GM12864 (cell line): ENCODE measurements around the gene OTC.

Experiments used
- DNase-seq: peaks from one replicate; pipeline ENCODE4 v3.0.0-alpha.2; 2011; ENCODE audit warnings: low read depth
- H3K4me3 ChIP-seq: 2 replicates; pipeline ENCODE4 v1.5.1; 2011; ENCODE audit warnings: mild to moderate bottlenecking, low read depth, low read length, control low read depth
- TF ChIP-seq, protein P1 (sequence below): IDR thresholded peaks from 2 replicates; pipeline ENCODE4 v1.5.1; 2011; ENCODE audit warnings: low read depth, mild to moderate bottlenecking, moderate library complexity, low read length, control low read depth, inconsistent platforms; ENCODE audit errors: missing control alignments

OTC gene

DNA sequence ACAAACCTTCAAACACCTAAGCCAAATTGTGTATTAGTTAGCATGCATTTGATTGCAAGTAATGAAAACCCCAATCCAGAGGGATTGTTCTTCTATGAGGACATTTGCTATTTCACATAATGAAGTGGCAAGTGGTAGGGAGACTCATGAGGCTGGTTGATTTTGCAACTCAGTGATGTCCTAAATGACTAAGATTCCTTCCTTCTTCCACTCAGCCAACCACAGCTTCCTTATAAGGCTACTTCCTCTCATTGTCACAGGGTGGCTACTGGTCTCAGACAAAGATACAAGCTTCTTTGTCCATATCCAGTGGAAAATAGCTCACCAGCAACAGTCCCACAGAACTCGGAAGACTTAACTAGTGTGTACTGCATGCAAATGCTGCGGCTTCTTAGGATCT is 5.3 kb upstream of the OTC start:
- no peak for DNase-seq

DNA sequence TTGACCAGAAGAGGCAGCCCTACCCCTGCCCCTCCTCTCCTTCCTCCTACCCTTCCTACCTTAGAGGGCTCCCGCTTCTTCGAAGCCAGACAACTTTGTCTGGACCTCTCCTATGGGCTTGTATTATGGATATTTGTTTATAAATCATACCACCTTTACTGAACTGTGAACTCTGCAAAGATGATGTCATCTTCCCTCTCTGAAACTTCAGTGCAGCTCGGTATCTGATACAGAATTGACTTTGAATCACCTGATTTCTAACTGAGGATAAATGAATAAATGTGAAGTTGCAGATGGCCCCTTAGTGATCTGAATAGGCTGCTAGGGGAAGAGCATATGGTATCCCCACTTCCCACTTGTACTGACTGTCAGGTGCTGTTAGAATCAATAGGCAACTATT is 1.1 kb upstream of the OTC start:
- TF ChIP-seq, protein P1, sequence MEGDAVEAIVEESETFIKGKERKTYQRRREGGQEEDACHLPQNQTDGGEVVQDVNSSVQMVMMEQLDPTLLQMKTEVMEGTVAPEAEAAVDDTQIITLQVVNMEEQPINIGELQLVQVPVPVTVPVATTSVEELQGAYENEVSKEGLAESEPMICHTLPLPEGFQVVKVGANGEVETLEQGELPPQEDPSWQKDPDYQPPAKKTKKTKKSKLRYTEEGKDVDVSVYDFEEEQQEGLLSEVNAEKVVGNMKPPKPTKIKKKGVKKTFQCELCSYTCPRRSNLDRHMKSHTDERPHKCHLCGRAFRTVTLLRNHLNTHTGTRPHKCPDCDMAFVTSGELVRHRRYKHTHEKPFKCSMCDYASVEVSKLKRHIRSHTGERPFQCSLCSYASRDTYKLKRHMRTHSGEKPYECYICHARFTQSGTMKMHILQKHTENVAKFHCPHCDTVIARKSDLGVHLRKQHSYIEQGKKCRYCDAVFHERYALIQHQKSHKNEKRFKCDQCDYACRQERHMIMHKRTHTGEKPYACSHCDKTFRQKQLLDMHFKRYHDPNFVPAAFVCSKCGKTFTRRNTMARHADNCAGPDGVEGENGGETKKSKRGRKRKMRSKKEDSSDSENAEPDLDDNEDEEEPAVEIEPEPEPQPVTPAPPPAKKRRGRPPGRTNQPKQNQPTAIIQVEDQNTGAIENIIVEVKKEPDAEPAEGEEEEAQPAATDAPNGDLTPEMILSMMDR = no peak
- H3K4me3 ChIP-seq = no peak overlapping the region
- DNase-seq = no peak

More for the DNA sequence above, 5.3 kb upstream of the OTC start:
- H3K4me3 ChIP-seq = no peak overlapping the region
- TF ChIP-seq, protein P1 = no peak

DNA sequence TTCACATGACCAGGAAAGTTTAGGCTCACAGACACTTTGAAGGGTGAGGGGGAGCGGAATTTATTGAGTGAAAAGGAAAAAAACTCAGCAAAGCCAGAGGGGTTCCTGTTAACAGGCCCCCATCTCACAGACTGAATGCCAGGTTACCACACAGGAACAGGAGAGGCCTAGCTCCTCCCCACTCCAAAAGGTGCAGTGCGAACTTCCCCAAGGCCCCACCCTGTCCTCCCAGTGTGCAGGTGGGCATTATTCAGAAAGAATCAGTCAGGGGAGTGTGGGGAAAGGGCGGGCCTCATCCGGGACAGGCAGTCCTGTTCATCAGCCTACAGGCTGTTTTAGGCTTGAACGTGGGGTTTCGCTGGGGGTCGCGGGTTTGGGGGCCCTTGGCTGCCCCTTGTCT is 4.0 kb downstream of the OTC start:
- no peak overlapping the region for H3K4me3 ChIP-seq
- DNase-seq = no peak
- TF ChIP-seq, protein P1 = no peak

DNA sequence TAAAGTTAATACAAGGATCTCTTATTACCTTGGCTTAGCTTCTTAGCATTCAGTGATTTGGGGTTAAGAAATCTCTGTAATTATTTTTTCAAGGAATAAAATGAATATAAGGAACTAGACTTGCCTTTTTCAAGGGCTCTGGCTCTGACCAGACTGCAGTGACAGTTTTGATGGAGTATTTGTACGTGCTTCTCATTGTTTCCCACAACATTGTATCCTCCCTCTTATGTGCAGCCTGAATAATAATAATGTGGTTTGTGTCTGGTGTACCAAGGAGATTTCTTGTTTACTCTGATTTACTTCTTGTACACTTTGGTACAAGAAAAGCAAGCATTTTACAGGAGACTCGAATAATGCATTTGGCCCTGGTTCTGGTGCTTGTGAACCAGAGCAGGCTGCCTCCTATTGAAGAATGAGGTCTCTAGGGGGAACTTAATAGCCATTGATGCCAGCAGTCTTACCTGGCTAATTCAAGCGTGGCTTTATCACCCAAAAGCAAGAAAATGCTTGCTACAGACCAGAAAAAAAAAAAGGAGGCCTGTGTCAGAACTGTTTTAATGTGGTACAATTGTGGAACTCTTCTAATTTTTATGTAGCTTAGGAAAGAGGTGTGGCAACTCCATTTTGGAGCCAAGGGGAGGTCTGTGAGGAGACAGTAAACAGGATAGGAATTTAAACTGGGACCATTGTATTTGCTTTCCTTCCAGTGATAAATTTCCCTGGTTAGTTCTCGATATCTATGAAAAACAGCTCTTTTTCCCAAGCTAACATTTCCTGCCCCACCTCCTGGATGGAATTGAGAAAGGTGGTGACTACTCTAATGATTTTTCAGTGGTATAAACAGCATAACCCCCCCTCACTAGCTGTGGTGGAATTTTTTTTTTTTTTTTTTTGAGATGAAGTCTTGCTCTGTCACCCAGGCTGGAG is 5.6 kb downstream of the OTC start:
- no peak for DNase-seq
- no peak overlapping the region for H3K4me3 ChIP-seq
- TF ChIP-seq, protein P1 = no peak

DNA sequence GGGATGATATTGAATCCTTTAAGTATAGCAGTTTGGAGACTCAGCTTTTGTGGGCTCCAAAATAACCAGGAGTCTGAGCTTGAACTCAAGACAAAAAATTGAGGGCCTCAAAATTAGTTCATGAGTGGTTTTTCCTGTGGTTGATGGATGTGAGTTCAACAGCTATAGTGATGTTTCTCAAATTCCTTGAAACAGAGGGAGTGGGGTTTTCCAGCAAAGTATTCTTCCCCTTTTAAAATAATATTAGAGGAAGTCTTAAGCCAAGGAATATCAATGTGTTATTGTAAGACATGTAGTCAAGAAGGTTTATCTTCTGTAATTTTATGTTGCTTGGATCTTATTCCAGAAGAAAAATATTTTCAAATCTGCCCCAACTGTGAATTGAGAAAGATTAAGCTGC is 10.6 kb downstream of the OTC start:
- H3K4me3 ChIP-seq = no peak overlapping the region
- DNase-seq = no peak
- TF ChIP-seq, protein P1 = no peak

DNA sequence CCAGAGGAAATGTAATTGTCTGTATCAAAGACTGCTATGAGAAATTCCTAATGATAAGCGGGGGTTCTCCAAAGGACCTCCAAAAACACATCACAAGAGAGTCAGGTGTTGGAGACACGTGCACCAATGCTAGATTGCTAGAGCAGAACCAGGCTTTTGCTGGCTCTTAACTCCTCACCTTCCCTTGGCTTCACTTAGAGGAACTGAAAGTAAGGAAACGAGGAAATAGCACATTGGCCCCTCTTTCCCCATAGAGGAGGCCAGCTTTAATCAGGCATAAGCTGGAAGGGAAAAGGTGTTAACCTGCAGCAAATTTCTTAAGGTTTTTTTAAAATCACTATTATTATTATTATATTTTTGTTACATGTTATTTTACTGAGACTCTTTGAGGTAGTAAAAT is 13.6 kb downstream of the OTC start:
- TF ChIP-seq, protein P1 = no peak
- DNase-seq = no peak
- H3K4me3 ChIP-seq = no peak overlapping the region

DNA sequence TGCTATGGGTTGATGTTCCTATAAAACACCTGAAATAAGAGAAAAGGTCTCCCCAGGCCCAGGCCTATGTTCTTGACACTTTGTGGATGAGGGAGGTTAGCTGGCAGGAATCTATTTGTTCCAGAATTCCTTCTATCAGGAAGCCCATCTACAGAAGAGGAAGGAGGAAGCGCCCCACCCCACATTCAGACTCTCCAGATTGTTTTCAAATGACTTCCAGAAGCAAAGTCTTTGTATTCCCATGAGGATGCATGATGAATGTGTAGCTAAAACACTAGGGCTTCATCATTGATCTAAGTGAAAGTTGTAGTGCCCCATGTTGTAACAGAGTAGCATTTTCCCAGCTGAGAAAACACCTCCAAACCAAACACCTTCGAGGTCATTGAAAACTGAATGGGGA is 16.4 kb downstream of the OTC start:
- no peak overlapping the region for H3K4me3 ChIP-seq
- no peak for DNase-seq
- TF ChIP-seq, protein P1 = no peak
